ENCODE measurements around the gene IQCH.

The IQCH gene

GRCh38 chr15:67400890-67401289 is 146.3 kb downstream of the IQCH start:
- no peak overlapping the region for H3K4me3 ChIP-seq (ENCODE audit: low read depth, low read length)
- POLR2A ChIA-PET: no interaction called here
- no peak for DNase-seq (ENCODE audit: low read depth, low spot score)
- TF ChIP-seq CTCF (IDR thresholded peaks at IDR 0.05; ENCODE audit: insufficient read depth, low read length, missing control alignments): no peak
- CTCF ChIA-PET: no interaction called here

- CTCF ChIA-PET: no interaction called here
- DNase-seq (ENCODE audit: low read depth, low spot score): no peak
- TF ChIP-seq CTCF (IDR thresholded peaks at IDR 0.05; ENCODE audit: insufficient read depth, low read length, missing control alignments): no peak
- POLR2A ChIA-PET: no interaction called here
- no peak overlapping the region for H3K4me3 ChIP-seq (ENCODE audit: low read depth, low read length)
Measured at GRCh38 chr15:67401336-67401735, 146.8 kb downstream of the IQCH start.

- CTCF ChIA-PET: no interaction called here
- POLR2A ChIA-PET: no interaction called here
- no peak for DNase-seq (ENCODE audit: low read depth, low spot score)
- no peak overlapping the region for H3K4me3 ChIP-seq (ENCODE audit: low read depth, low read length)
- no peak for TF ChIP-seq CTCF (IDR thresholded peaks at IDR 0.05; ENCODE audit: insufficient read depth, low read length, missing control alignments)
Measured at GRCh38 chr15:67403428-67404154, 149.0 kb downstream of the IQCH start.

- POLR2A ChIA-PET: no interaction called here
- no peak overlapping the region for H3K4me3 ChIP-seq (ENCODE audit: low read depth, low read length)
- CTCF ChIA-PET: interaction anchor here (1.2 to 1.6 kb wide), 3 partner anchors 9 to 51 kb away, joined by 4 to 10 read pairs (median 4); no protein-coding TSS in a partner anchor
- peak; percentile 16 for DNase-seq (ENCODE audit: low read depth, low spot score)
- TF ChIP-seq CTCF (IDR thresholded peaks at IDR 0.05; ENCODE audit: insufficient read depth, low read length, missing control alignments): no peak
Measured at GRCh38 chr15:67405208-67406191, 150.9 kb downstream of the IQCH start.

- ChIA-PET POLR2A (no interaction called here), CTCF (interaction anchor here (1.2 to 1.6 kb wide), 3 partner anchors 8 to 51 kb away, joined by 4 to 10 read pairs (median 4); no protein-coding TSS in a partner anchor)
- H3K4me3 ChIP-seq (ENCODE audit: low read depth, low read length): no peak overlapping the region
- TF ChIP-seq CTCF (IDR thresholded peaks at IDR 0.05; ENCODE audit: insufficient read depth, low read length, missing control alignments): no peak
- DNase-seq (ENCODE audit: low read depth, low spot score): no peak
Measured at GRCh38 chr15:67406257-67406861, 151.8 kb downstream of the IQCH start.
